ENCODE data around the gene TENT4B.

- TF ChIP-seq CTCF (IDR thresholded peaks at IDR 0.05; ENCODE audit: poor library complexity) (no peak), EZH2 (IDR thresholded peaks at IDR 0.05; ENCODE audit: borderline replicate concordance) (no peak)
These were observed 13.5 kb upstream of the TENT4B start for GRCh38 chr16:50139580-50139979.

All from hepatocyte (in vitro differentiated cells).